DMS 273 (cell line): ENCODE results near the gene TRPM5.

Source experiments
- DNase-seq: peaks from one replicate; lab custom pipeline; 2025; ENCODE audit not compliant: unreplicated experiment; lab: John Stamatoyannopoulos, UW

TRPM5 gene

GRCh38 chr11:2471048-2471803, 26.9 kb upstream of the TRPM5 start:
- DNase-seq = no peak

DNA sequence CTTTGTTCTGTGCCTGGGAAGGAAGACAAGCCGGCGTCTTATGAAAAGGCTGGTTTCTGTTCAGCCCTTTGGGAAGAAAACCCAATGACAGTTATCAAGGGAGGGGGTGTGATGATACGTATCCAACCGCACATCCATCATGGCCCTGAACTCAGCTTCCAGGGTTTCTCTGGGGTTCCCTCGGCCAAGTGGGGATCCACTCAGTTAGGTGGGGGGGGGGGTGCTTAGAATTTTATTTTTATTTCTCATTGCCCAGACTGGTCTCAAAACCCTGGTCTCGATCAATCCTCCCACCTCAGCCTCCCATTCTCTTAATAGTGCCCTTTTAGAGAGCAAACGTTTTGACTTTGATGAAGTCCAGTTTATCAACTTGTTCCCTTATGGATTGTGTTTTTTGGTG, 26.2 kb upstream of the TRPM5 start:
- no peak for DNase-seq

DNA sequence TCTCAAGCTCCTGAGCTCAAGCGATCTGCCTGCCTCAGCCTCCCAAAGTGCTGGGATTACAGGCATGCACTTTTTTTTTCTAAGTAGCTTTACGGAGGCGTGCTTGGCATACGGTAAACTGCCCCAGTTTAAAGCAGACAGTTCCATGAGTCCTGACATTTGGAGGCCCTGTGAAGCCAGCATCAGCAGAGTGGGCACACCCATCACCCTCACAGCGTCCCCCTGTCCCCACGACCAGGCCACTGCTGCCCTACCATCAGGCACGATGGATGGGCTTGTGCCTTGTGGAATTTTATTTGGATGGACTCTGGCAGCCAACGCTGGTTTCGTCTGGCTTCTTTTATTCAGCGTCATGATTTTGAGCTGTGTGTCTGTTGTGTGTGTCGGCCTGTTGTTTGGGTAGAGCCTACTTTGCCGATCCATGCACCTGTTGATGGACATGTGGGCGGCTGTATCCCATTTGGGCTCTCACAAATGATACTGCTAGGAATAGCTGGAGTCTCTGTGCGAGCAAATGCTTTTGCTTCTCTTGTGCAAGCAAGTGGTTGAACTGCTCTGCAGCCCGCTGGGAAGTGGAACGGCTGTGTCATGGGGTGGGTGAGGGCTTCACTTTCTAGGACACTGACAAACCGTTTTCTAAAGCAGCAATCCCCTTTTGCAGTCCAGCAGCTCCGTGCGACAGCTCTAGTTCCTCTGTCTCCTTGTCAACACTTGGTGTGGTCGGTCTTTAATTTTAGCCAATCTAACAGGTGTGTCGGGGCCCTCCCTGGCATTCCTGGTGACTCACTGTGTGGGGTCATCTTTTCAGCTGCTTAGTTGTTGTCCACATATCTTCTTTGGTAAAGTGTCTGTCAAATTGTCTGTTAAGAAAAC, 24.3 kb upstream of the TRPM5 start:
- no peak for DNase-seq

- DNase-seq = no peak
Measured at GRCh38 chr11:2467695-2468055, 23.4 kb upstream of the TRPM5 start.

- no peak for DNase-seq
Measured at GRCh38 chr11:2466869-2467694, 22.8 kb upstream of the TRPM5 start.

GRCh38 chr11:2466069-2466801, 21.9 kb upstream of the TRPM5 start:
- no peak for DNase-seq

DNA sequence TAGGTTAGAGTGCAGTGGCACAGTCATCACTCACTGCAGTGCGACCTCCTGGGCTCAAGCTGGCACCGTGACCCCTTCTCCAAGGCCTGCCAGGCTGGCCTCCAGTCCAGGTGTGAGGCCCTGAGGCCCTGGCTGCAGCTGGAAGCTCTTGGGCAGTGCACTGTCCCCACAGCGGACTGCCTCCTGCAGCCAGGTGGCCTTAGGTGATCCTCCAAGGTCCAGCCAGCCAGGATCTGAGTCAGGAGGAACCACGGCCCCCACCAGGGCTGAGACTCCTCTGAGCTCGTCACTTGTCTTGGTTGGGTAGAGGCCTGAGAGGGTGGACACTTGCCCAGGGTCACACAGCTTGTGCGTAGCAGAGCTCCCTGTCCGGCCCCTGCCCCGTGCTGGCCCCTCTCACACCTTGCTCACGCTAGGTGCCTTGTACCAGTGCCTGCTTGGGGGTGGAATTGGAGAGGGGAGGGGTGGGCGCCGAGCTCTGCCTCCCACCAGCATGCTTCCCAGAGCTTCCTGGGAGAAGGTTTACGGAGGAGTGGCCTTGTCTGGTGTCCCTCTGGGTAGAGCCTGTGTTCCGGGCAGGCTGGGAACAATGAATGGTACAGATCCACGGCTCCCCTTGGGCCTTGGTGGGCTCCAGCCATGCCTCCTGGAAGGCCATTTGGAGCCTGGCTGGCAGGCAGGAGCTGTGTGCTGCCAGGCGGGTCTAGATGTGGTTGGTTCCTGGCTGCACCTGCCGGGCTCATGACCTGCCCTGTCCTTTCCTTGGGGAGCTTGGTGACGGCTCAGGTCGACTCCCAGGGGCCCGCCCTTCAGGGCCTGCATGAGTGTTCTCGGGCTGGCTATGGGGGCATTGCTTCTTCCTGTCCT, 21.1 kb upstream of the TRPM5 start:
- DNase-seq = no peak

GRCh38 chr11:2464451-2465165, 20.3 kb upstream of the TRPM5 start:
- no peak for DNase-seq

GRCh38 chr11:2463766-2464277, 19.5 kb upstream of the TRPM5 start:
- DNase-seq = no peak

DNA sequence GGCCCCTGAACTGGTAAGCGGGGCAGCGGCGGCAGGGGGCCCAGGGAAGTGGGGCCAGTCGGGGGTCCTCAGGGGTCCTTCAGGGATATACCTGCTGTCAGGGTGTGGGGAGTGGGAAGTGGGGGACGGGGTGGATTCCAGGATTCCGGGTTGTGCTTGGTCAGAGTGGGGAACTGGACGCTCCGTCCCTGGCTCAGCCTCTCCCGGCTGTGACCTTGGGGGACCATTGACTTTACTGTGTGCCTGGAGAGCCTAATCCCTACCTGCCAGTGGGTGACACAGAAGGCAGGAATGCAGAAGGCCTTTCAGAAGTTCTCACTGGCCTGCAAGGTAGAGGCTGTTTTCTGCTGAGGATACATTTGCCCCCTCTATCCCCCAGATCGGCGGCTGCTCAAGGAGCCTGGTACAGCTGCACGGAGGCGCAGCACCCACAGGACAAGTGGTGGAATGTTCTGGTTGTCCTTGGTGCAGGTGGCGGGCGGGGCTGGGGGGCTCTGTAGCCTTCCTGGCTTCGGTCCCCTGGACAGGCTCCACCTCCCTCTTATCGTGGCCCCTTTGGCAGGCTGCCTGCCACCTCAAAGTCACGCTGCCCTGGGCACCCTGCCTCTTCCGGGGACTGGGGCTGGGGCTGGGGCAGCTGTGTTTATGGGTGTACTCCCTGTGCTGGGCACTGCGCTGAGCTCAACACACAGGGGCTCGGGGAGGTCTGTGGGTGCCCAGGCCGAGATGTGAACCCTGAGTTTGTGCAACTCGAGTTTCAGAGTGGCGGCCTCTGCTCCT, 18.9 kb upstream of the TRPM5 start:
- no peak for DNase-seq

DNA sequence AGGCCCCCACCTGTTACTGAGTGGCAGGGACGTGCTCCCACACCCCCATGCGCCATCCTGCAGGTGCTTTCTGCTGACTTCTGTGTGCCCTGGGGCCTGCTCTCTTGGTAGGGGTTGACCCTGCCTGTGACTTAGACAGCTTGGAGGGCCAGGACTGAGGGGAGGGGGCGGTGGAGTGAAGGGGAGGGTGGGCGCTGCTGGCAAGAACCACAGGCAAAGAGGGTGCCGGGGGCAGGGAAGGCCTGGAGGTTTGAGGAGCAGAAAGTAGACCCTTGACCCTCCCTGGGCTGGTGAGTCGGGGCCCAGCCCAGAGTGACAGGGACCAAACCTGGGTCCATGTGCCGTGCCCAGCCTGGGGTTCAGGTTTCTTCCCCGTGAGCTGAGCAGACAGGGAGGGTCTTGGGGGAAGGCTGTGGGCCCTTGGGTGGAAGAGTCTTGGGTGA, 18.2 kb upstream of the TRPM5 start:
- DNase-seq = no peak

DNA sequence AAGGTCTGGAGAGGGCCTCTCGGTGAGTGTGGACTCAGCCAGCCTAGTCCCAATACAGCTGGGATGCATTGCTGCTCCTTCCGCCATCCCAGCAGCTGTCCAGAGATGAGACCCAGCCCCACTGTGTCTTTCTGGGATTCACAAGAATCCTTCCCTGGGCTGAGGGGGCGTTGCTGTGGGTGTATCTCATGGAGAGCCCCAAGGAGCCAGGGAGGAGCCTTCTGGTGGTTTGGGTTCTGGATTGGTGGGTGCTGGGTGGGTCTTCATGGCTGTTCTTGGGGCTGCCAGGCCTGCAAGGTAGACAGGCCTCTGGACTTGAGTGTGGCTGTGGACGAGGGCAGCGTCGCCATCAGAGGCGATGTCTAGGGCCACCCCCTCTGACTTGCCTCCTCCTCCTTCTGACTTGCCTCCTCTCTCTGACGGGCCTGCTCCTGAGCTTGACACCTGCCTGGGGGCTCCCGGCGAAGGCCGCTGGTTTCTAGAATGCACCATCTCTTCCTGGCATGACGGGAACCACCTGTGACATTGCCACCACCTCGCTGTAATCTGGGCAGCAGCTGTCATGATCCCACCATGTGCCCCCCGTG, 17.7 kb upstream of the TRPM5 start:
- DNase-seq = no peak

- DNase-seq = no peak
Measured at GRCh38 chr11:2461253-2461955, 17.1 kb upstream of the TRPM5 start.

- DNase-seq = no peak
Measured at GRCh38 chr11:2460540-2461252, 16.4 kb upstream of the TRPM5 start.

DNA sequence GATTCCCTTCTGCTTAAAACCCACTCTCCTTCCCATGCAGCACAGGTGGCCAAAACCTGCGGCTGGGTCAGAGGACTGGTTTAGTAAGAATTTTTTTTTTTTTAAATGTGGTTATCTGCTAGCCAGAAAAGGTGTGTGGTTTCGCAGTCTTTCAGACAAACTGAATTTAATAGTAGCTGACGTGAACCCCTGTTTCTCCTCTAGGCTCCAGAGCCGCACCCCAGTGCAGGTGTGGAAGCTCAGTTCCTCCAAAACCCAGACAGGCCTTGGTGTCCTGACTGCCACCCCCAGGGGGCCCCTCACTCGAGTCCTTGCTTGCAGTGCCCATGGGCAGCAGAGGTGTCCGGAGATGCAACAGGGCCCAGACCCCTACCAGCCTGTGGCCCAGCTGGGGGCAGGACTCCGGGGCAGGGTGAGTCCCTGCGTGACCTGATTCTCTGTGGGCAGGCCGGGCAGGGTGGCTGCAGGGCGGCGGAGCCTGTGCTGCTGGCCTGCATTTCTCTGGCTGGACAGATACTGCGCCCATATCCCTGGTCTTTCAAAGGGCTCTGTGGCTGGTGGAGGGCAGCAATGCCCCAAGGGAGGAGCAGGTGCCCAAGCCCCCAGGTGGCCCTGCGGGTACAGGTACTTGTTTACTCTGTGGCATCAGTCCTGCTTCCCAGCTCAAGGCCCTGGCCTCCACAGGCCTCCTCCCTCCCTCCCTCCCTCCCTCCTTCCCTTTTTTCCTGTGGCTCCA, 15.7 kb upstream of the TRPM5 start:
- DNase-seq = no peak
